H9 (cell line): ENCODE measurements around the gene ACP1. TPM values are rescaled to one million over a fixed set of nuclear protein-coding genes. Genes with fewer than 3 reads are reported as not detected.

Experiments used
- DNase-seq: peaks from one replicate; pipeline ENCODE4 v3.0.0-alpha.2; 2017
- H2AFZ ChIP-seq: one replicate; pipeline ENCODE4 v1.6.1; 2013; ENCODE audit warnings: mild to moderate bottlenecking, low read length, control low read depth, moderate library complexity
- H2AK5ac ChIP-seq: 2 replicates; pipeline ENCODE4 v1.6.1; 2013; ENCODE audit warnings: low read length, control low read depth, mixed read lengths; ENCODE audit not compliant: insufficient read length
- H2BK120ac ChIP-seq: one replicate; pipeline ENCODE4 v1.6.1; 2013; ENCODE audit warnings: low read depth, mild to moderate bottlenecking, low read length, control low read depth, inconsistent platforms; ENCODE audit not compliant: poor library complexity, severe bottlenecking
- H2BK12ac ChIP-seq: 2 replicates; pipeline ENCODE4 v1.6.1; 2013; ENCODE audit warnings: low read length, control low read depth, mixed read lengths, low read depth; ENCODE audit not compliant: insufficient read length
- H2BK15ac ChIP-seq: 2 replicates; pipeline ENCODE4 v1.6.1; 2013; ENCODE audit warnings: low read depth, low read length, control low read depth
- H2BK20ac ChIP-seq: one replicate; pipeline ENCODE4 v1.6.1; 2013; ENCODE audit warnings: low read depth, mild to moderate bottlenecking, low read length, control low read depth, inconsistent platforms; ENCODE audit not compliant: poor library complexity, severe bottlenecking
- H2BK5ac ChIP-seq: 2 replicates; pipeline ENCODE4 v1.6.1; 2013; ENCODE audit warnings: low read length, control low read depth, mixed read lengths; ENCODE audit not compliant: insufficient read length
- H3K14ac ChIP-seq: 2 replicates; pipeline ENCODE4 v1.6.1; 2013; ENCODE audit warnings: low read length, control low read depth; ENCODE audit not compliant: insufficient read depth
- H3K18ac ChIP-seq: 2 replicates; pipeline ENCODE4 v1.6.1; 2013; ENCODE audit warnings: low read depth, mild to moderate bottlenecking, mixed read lengths, low read length, control low read depth; ENCODE audit not compliant: insufficient read length
- H3K23ac ChIP-seq: 2 replicates; pipeline ENCODE4 v1.6.1; 2013; ENCODE audit warnings: low read length, control low read depth, mixed read lengths, low read depth; ENCODE audit not compliant: insufficient read length
- H3K23me2 ChIP-seq: 2 replicates; pipeline ENCODE4 v1.6.1; 2013; ENCODE audit warnings: low read depth, mild to moderate bottlenecking, mixed read lengths, low read length, control low read depth; ENCODE audit not compliant: insufficient read length, poor library complexity, severe bottlenecking
- H3K27ac ChIP-seq: 2 replicates; pipeline ENCODE4 v1.5.1; 2013; ENCODE audit warnings: low read length, control low read depth, mixed read lengths, low read depth; ENCODE audit not compliant: insufficient read length
- H3K27me3 ChIP-seq: 2 replicates; pipeline ENCODE4 v1.6.1; 2013; ENCODE audit warnings: low read length, control low read depth, inconsistent platforms; ENCODE audit not compliant: insufficient read depth
- H3K4ac ChIP-seq: 2 replicates; pipeline ENCODE4 v1.6.1; 2013; ENCODE audit warnings: low read depth, mild to moderate bottlenecking, control low read depth, inconsistent platforms, low read length, moderate library complexity
- H3K4me1 ChIP-seq: 2 replicates; pipeline ENCODE4 v1.6.1; 2013; ENCODE audit warnings: low read length, control low read depth, inconsistent platforms; ENCODE audit not compliant: insufficient read depth
- H3K4me2 ChIP-seq: 2 replicates; pipeline ENCODE4 v1.6.1; 2013; ENCODE audit warnings: low read length, control low read depth, mixed read lengths; ENCODE audit not compliant: insufficient read length, insufficient read depth
- H3K56ac ChIP-seq: 2 replicates; pipeline ENCODE4 v1.6.1; 2013; ENCODE audit warnings: low read depth, mild to moderate bottlenecking, mixed read lengths, low read length, control low read depth; ENCODE audit not compliant: insufficient read length
- H3K79me1 ChIP-seq: 2 replicates; pipeline ENCODE4 v1.6.1; 2013; ENCODE audit warnings: low read depth, mild to moderate bottlenecking, moderate library complexity, low read length, control low read depth, inconsistent platforms; ENCODE audit not compliant: insufficient read depth, poor library complexity, severe bottlenecking
- H3K79me2 ChIP-seq: 2 replicates; pipeline ENCODE4 v1.6.1; 2013; ENCODE audit warnings: low read length, control low read depth, inconsistent platforms; ENCODE audit not compliant: insufficient read depth
- H3K9ac ChIP-seq: 2 replicates; pipeline ENCODE4 v1.6.1; 2013; ENCODE audit warnings: low read length, control low read depth, mixed read lengths; ENCODE audit not compliant: insufficient read length; ENCODE audit errors: extremely low read depth
- H3K9me3 ChIP-seq: one replicate; pipeline ENCODE4 v1.6.1; 2013; ENCODE audit warnings: low read depth, low read length, inconsistent platforms; ENCODE audit not compliant: control insufficient read depth
- H3T11ph ChIP-seq: one replicate; pipeline ENCODE4 v1.6.1; 2013; ENCODE audit warnings: mild to moderate bottlenecking, low read length, control low read depth, inconsistent platforms
- H4K20me1 ChIP-seq: one replicate; pipeline ENCODE4 v1.6.1; 2013; ENCODE audit not compliant: control insufficient read depth, insufficient read length, insufficient read depth
- H4K5ac ChIP-seq: 2 replicates; pipeline ENCODE4 v1.6.1; 2013; ENCODE audit warnings: low read depth, mild to moderate bottlenecking, mixed read lengths, low read length, control low read depth; ENCODE audit not compliant: insufficient read length
- H4K8ac ChIP-seq: replicated peaks from 2 replicates; pipeline ENCODE4 v1.6.1; 2013; ENCODE audit warnings: low read length, control low read depth, mixed read lengths, low read depth; ENCODE audit not compliant: insufficient read length
- H4K91ac ChIP-seq: 2 replicates; pipeline ENCODE4 v1.6.1; 2013; ENCODE audit warnings: low read depth, mild to moderate bottlenecking, moderate library complexity, mixed read lengths, low read length, control low read depth; ENCODE audit not compliant: insufficient read length
- H3K27ac Mint-ChIP-seq, 3 experiments: 2 replicates in 2 of 3; 3 replicates in 1 of 3; pipeline ENCODE4 v1.8.0; 2020 to 2021; ENCODE audit warnings: mixed read lengths in 3 of 3, mild to moderate bottlenecking in 1 of 3, moderate library complexity in 1 of 3
- H3K27me3 Mint-ChIP-seq: 2 replicates; pipeline ENCODE4 v1.8.0; 2021; ENCODE audit warnings: low read depth, mild to moderate bottlenecking, moderate library complexity, mixed read lengths
- H3K36me3 Mint-ChIP-seq, 3 experiments: 2 replicates in 2 of 3; 3 replicates in 1 of 3; pipeline ENCODE4 v1.8.0; 2020 to 2021; ENCODE audit warnings: low read depth in 3 of 3, mixed read lengths in 3 of 3; ENCODE audit not compliant: insufficient read depth in 1 of 3
- H3K4me1 Mint-ChIP-seq, 2 experiments: 2 replicates each; pipeline ENCODE4 v1.8.0; 2020; ENCODE audit warnings: mixed read lengths in 2 of 2
- H3K4me3 Mint-ChIP-seq, 2 experiments: 2 replicates in 1 of 2; 3 replicates in 1 of 2; pipeline ENCODE4 v1.8.0; 2020 to 2021; ENCODE audit warnings: mild to moderate bottlenecking in 2 of 2, mixed read lengths in 2 of 2, moderate library complexity in 1 of 2
- H3K9me3 Mint-ChIP-seq, 2 experiments: 2 replicates in 1 of 2; 3 replicates in 1 of 2; pipeline ENCODE4 v1.8.0; 2020; ENCODE audit warnings: mild to moderate bottlenecking in 2 of 2, mixed read lengths in 2 of 2, moderate library complexity in 1 of 2
- CTCF ChIP-seq: fragments of 200-600 bp; sonication (generic); conservative IDR thresholded peaks from 3 replicates; pipeline ENCODE4 v1.8.0; 2021; ENCODE audit warnings: antibody characterized with exemption, mild to moderate bottlenecking
- WGBS: extraction: QIAGEN DNeasy Blood & Tissue Kit; methylation state at CpG from one replicate; pipeline ENCODE4 v1.1.7; 2013; ENCODE audit warnings: missing lambda C conversion rate, low lambda C conversion rate, mixed read lengths; ENCODE audit not compliant: insufficient read length; ENCODE audit errors: extremely low coverage; 5-methylcytosine and 5-hydroxymethylcytosine counted together
- total RNA-seq: library from RNA; stranded (reverse); gene quantifications from 2 replicates; pipeline ENCODE4 v1.2.1, GENCODE V29; 2021

ACP1 gene
- total RNA-seq, 1 experiment from 2014 or later: 143 TPM

- no peak overlapping the region for H2BK12ac ChIP-seq
- no CpG with 5 or more reads among the region's 9 CpGs for WGBS
- Mint-ChIP-seq H3K4me3 (no peak overlapping the region), H3K9me3 (peaks cover 9 to 14% of the 10 kb centered on the region in 2 experiments), H3K27me3 (peaks cover 5% of the 10 kb centered on the region; the same call in 1 of the 2 replicates), H3K4me1 (peaks cover under 1% of the 10 kb centered on the region in 2 experiments; a peak in 3 of 4 replicates), H3K27ac (no peak overlapping the region), H3K36me3 (peaks cover 0 to 8% (median 6%) of the 10 kb centered on the region in 3 experiments; a peak in 5 of 7 replicates)
- no peak for TF ChIP-seq CTCF
- H4K5ac ChIP-seq: no peak overlapping the region
- no peaks in the 10 kb centered on the region for H3K4me1 ChIP-seq
- no peak overlapping the region for H3K23ac ChIP-seq
- no peaks in the 10 kb centered on the region for H3K79me1 ChIP-seq
- no peak overlapping the region for H4K91ac ChIP-seq
- no peak overlapping the region for H2AFZ ChIP-seq
- no peaks in the 10 kb centered on the region for H3K23me2 ChIP-seq
- H3K4ac ChIP-seq: no peak overlapping the region
- no peak overlapping the region for H3K27ac ChIP-seq
- H4K20me1 ChIP-seq: no peaks in the 10 kb centered on the region
- H3T11ph ChIP-seq: no peak overlapping the region
- DNase-seq: no peak
- no peaks in the 10 kb centered on the region for H3K9me3 ChIP-seq
- H3K79me2 ChIP-seq: no peaks in the 10 kb centered on the region
- H4K8ac ChIP-seq: no peak overlapping the region
- no peak overlapping the region for H2BK5ac ChIP-seq
- H2BK15ac ChIP-seq: no peak overlapping the region
- no peak overlapping the region for H3K9ac ChIP-seq
- no peak overlapping the region for H2BK20ac ChIP-seq
- no peak overlapping the region for H3K14ac ChIP-seq
- H3K4me2 ChIP-seq: no peak overlapping the region
- H3K18ac ChIP-seq: no peak overlapping the region
- no peak overlapping the region for H3K56ac ChIP-seq
- no peaks in the 10 kb centered on the region for H3K27me3 ChIP-seq
- no peak overlapping the region for H2AK5ac ChIP-seq
- H2BK120ac ChIP-seq: no peak overlapping the region
Observed at GRCh38 chr2:323035-323434, 58.3 kb downstream of the ACP1 start.

Other genes with a start within 250 kb of the ACP1 start
- gene FAM110C, start 218.4 kb upstream of the ACP1 start, total RNA-seq: 3.4 and 3.6 TPM in 2 replicates
- gene SH3YL1, start 915 bp upstream of the ACP1 start, total RNA-seq: 25.3 and 26.5 TPM in 2 replicates
- 0.48 and 0.68 TPM in 2 replicates for gene ALKAL2, start 23.1 kb downstream of the ACP1 start, total RNA-seq